AG04449 (cell line): Measurements from ENCODE around the gene PHETA2.
"Not testable (repeated sequence)": the region's sequence is repeated elsewhere in the genome, so short reads cannot be mapped to it uniquely, and the experiment has no call there.

Experiments
- CTCF ChIA-PET: fragments of 350-600 bp; formaldehyde crosslinking; extraction: SDS; loops from one replicate; lab custom pipeline; 2021; ENCODE audit warnings: antibody characterized with exemption; lab: Yijun Ruan, JAX
- POLR2A ChIA-PET: fragments of 400-600, 350-600 bp; formaldehyde crosslinking; extraction: SDS; loops from one replicate; lab custom pipeline; 2020; ENCODE audit warnings: antibody characterized with exemption, inconsistent platforms; lab: Yijun Ruan, JAX
- DNase-seq: peaks from one replicate; pipeline ENCODE4 v3.0.0-alpha.2; 2010; ENCODE audit warnings: low read depth, low spot score
- H3K4me3 ChIP-seq: 2 replicates; pipeline ENCODE4 v1.5.1; 2011; ENCODE audit warnings: low read depth, mild to moderate bottlenecking, control low read depth, low read length
- TF ChIP-seq, protein P1 (sequence below): IDR thresholded peaks from one replicate; pipeline ENCODE4 v1.5.1; 2011; ENCODE audit warnings: mild to moderate bottlenecking, moderate library complexity, low read length, control low read depth, inconsistent platforms; ENCODE audit not compliant: insufficient read depth; ENCODE audit errors: missing control alignments

PHETA2 gene

DNA sequence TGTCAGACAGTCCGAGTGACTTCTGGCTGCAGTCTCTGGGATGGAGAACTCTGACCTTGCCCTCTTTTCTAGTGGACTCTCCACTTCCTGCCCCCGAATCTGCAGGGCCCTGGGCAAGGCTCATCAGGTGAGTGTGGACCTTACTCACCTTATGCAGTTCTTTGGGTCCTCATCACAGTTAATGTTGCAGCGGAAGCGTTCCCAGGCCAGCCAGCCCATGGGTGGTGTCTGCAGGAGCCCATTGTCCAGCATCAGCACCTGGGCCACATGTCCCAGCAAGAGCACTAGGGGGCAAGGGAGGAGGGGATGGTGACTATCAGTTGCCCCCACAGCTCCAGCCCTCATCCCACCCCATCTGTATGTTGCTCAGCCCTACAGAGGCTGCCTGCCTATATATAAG lies 5.8 kb upstream of the PHETA2 start:
- TF ChIP-seq, protein P1, sequence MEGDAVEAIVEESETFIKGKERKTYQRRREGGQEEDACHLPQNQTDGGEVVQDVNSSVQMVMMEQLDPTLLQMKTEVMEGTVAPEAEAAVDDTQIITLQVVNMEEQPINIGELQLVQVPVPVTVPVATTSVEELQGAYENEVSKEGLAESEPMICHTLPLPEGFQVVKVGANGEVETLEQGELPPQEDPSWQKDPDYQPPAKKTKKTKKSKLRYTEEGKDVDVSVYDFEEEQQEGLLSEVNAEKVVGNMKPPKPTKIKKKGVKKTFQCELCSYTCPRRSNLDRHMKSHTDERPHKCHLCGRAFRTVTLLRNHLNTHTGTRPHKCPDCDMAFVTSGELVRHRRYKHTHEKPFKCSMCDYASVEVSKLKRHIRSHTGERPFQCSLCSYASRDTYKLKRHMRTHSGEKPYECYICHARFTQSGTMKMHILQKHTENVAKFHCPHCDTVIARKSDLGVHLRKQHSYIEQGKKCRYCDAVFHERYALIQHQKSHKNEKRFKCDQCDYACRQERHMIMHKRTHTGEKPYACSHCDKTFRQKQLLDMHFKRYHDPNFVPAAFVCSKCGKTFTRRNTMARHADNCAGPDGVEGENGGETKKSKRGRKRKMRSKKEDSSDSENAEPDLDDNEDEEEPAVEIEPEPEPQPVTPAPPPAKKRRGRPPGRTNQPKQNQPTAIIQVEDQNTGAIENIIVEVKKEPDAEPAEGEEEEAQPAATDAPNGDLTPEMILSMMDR = no peak
- CTCF ChIA-PET = interaction anchor here (0.8 to 1.2 kb wide), 2 partner anchors 10 to 22 kb away, joined by 3 read pairs; partner anchors contain the start of gene NDUFA6
- DNase-seq = no peak
- POLR2A ChIA-PET = no interaction called here
- no peak overlapping the region for H3K4me3 ChIP-seq

DNA sequence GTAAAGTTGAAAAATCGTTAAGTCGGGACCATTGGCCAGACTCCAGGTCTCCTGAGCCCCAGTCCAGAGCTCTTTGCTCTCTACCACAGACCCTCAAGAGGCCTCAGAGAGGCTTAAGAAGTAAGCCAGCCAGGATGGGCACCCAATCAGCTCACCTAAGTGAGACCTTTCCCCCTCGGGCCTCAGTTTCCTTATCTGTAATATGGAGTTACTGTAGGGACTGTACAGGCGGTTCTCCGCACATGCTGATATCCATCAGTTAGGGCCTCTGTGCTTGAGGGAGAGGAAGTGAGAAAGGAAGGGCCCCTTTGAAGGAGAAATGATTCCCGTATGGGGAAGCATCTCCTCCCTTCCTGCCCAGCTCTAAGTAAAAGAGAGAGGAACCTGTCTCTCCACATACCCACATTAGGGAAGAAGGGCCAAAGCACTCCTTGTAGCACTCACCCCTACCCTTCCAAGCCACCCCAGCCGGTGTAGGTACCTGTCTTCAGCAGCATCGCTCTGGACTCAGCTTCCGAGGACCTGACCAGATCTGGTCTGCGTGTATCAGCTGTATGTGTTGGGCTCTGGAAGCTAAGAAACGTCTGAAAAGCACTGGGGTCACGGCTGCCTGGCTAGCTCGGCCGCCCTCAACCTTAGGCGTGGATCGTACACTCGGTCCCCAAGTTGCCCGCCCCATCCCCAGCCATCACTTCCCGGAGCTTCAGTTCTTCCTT lies 4.1 kb upstream of the PHETA2 start:
- ChIA-PET POLR2A (interaction anchor here (0.6 to 1.3 kb wide), 2 partner anchors 10 to 351 kb away, joined by 3 to 4 read pairs; partner anchors contain the start of gene SMDT1), CTCF (interaction anchor here (0.9 to 1.8 kb wide), 9 partner anchors 8 to 403 kb away, joined by 3 to 8 read pairs (median 3); partner anchors contain the start of genes NDUFA6 and SMDT1)
- H3K4me3 ChIP-seq = peak overlapping the region; percentile 70
- TF ChIP-seq, protein P1 = no peak
- no peak for DNase-seq

DNA sequence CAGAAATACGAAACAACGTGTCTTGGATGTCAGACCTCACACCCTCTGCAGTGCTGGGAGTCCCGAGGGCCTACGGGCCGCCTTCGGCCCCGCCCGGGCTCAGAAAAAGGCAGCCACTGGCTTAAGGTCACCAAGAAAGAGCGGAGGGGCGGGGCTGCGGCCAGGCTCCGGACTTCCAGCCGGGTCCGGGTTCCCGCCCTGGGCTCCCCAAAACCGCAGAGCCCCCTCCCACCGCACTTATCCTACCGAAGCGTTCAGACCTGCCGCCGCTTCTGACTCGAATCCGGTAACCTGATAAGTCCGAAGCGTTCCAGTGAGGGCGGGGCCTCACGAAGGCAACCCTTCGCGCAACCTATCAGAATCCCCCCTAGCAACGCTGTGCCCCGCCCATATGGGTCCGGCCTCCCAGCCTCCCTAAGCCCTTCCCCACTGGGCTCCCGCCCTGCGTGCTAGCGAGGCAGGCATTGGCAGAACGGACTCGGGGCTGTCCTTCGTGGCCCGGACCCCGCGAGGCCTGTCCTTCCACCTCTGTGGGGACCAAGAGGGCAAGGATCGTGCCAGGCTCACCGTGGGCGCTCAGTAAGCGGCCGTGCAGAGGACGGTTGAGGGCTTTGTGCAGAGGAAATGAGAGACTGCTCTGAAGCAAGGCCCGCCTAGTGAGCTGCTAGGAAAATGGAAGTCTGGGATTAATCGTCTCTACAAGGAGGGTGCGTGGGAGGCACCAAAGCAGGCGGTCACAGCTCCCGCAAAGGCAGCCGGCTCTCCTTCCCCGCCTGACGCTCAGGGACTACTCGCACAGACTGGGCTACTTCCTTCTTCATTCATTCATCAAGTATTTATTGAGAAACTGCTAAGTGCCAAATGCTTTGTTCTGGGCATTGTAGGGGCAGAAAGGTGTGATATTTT lies 3.3 kb upstream of the PHETA2 start, which contains the start of gene NAGA:
Gene NAGA, minus strand, starts transcription at position 296 of the 906 bp plus-strand sequence. CDS start 515 bp downstream, outside the sequence.
- CTCF ChIA-PET = interaction anchor here (1.2 to 1.8 kb wide), 4 partner anchors 9 to 402 kb away, joined by 3 to 5 read pairs (median 4); no protein-coding TSS in a partner anchor
- peak within 1 kb of the TSS; percentile 70 for H3K4me3 ChIP-seq
- POLR2A ChIA-PET = interaction anchor here (1.3 kb wide), 1 partner anchor 9 kb away, joined by 4 read pairs; the partner anchor contains the start of gene SMDT1
- TF ChIP-seq, protein P1 = no peak
- peak; percentile 55 for DNase-seq

DNA sequence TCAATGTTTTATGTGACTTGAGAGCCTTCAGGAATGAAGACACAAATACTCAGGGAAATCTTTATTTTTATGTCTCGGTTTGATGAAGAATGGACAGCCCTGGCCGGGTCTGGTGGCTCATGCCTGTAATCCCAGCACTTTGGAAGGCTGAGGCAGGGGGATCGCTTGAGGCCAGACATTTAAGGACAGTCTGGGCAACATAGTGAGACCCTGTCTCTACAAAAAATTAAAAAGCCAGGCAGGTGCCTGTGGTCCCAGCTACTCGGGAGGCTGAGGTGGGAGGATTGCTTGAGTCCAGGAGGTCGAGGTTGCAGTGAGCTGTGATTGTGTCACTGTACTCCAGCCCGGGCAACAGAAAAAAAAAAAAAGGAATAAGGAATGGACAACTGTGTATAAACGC lies 2.5 kb upstream of the PHETA2 start:
- POLR2A ChIA-PET, H3K4me3 ChIP-seq, DNase-seq: not testable (repeated sequence)
- CTCF ChIA-PET = interaction anchor here (1.8 kb wide), 1 partner anchor 10 kb away, joined by 4 read pairs; no protein-coding TSS in a partner anchor

DNA sequence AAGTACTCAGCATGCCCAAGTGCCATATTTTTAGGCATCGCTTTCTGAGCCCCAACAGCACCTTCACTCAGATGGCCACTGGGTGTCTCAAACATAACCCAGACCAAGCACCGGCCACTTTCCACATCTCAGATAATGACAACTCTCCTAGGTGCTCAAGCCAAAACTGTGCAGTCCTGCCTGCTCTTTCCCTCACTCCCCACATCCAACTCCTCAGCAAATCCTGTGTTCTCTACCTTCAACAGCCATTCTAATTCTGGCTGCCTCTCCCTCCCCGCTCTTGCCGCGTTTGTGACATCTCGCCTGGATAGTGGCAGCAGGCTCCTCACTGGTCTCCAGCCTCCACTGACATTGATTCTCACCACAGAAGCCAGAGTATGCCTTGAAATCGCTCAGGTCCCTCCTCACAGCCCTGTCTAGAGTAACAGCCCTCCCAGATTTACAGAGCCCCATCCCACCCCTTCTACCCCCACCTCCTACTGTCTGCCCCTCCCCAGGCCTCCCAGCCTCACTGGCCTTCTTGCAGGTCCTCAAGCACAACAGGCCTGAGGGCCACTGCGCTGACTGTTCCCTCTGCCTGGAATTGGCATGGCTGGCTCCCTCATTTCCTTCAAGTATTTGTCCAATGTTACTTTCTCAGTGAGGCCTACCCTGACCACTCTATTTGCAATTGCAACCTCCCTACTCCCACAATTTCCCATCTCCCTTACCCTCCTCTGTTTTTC lies 1.3 kb upstream of the PHETA2 start:
- TF ChIP-seq, protein P1 = no peak
- CTCF ChIA-PET = no interaction called here
- no peak for DNase-seq
- H3K4me3 ChIP-seq = no peak overlapping the region
- POLR2A ChIA-PET = no interaction called here

DNA sequence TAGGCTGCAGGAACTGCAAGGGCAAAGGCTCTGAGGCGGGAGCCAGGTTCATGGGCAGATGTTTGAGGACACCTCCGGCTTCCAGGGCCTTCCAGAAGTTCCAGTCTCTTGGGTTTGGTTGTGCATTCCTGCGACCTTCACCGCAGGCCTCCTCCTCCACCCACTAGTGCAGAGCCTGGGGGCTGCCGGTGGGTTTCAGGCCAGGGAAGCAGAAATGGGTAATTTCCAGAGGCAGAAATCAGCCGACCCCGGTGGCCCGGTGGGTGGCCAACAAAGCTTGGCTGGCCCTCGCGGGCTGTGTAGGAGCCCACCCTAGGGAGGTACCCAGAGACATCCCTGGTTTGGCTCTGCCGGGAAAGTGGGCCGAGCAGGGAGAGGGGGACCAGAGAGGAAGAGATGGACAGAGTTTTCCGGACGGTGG lies 417 bp upstream of the PHETA2 start:
- peak overlapping the region; percentile 69 for H3K4me3 ChIP-seq
- ChIA-PET POLR2A (no interaction called here), CTCF (no interaction called here)
- TF ChIP-seq, protein P1 = no peak
- DNase-seq = no peak
